ENCODE measurements around the gene UROS. TPM values are rescaled to one million over a fixed set of nuclear protein-coding genes. Genes with fewer than 3 reads are reported as not detected.

The UROS gene
- total and polyA plus RNA-seq, 2 donors, result 32.3 to 45.6 TPM

GRCh38 chr10:125795128-125795527 lies 27.9 kb downstream of the UROS start:
- no peaks in the 10 kb centered on the region for H3K4me1 ChIP-seq (ENCODE audit: insufficient read depth)
- WGBS, result 81% methylated on average over 2 of the region's 2 CpGs
- peaks cover 2% of the 10 kb centered on the region for H3K36me3 ChIP-seq (ENCODE audit: insufficient read depth)
- no peak overlapping the region for H3K27ac ChIP-seq (ENCODE audit: low read depth)
- H3K4me3 ChIP-seq (ENCODE audit: low read depth, low read length), result no peak overlapping the region
- no peak for DNase-seq (ENCODE audit: extremely low spot score)

- H3K36me3 ChIP-seq (ENCODE audit: insufficient read depth), result peaks cover 2% of the 10 kb centered on the region
These were observed 30.4 kb downstream of the UROS start for GRCh38 chr10:125792342-125793300.

GRCh38 chr10:125788156-125789034 lies 34.7 kb downstream of the UROS start:
- no peak for DNase-seq (ENCODE audit: extremely low spot score)

More at GRCh38 chr10:125792342-125793300, 30.4 kb downstream of the UROS start:
- Histone ChIP-seq H3K4me1 (ENCODE audit: insufficient read depth) (no peaks in the 10 kb centered on the region), H3K27ac (ENCODE audit: low read depth) (no peak overlapping the region), H3K4me3 (ENCODE audit: low read depth, low read length) (no peak overlapping the region)
- 84% methylated on average over 14 of the region's 14 CpGs for WGBS
- DNase-seq (ENCODE audit: extremely low spot score), result no peak

GRCh38 chr10:125785791-125786190 lies 37.3 kb downstream of the UROS start:
- DNase-seq (ENCODE audit: extremely low spot score), result no peak
- no peaks in the 10 kb centered on the region for H3K36me3 ChIP-seq (ENCODE audit: insufficient read depth)
- H3K4me1 ChIP-seq (ENCODE audit: insufficient read depth), result no peaks in the 10 kb centered on the region
- no peak overlapping the region for H3K27ac ChIP-seq (ENCODE audit: low read depth)
- H3K4me3 ChIP-seq (ENCODE audit: low read depth, low read length), result no peak overlapping the region
- WGBS, result 59% methylated on average over 9 of the region's 9 CpGs

More at GRCh38 chr10:125788156-125789034, 34.7 kb downstream of the UROS start:
- Histone ChIP-seq H3K4me3 (ENCODE audit: low read depth, low read length) (no peak overlapping the region), H3K36me3 (ENCODE audit: insufficient read depth) (peaks cover 2% of the 10 kb centered on the region), H3K4me1 (ENCODE audit: insufficient read depth) (no peaks in the 10 kb centered on the region), H3K27ac (ENCODE audit: low read depth) (no peak overlapping the region)
- WGBS, result 83% methylated on average over 17 of the region's 17 CpGs

GRCh38 chr10:125783957-125784356 lies 39.1 kb downstream of the UROS start:
- no peaks in the 10 kb centered on the region for H3K4me1 ChIP-seq (ENCODE audit: insufficient read depth)
- H3K27ac ChIP-seq (ENCODE audit: low read depth), result no peak overlapping the region
- no peak overlapping the region for H3K4me3 ChIP-seq (ENCODE audit: low read depth, low read length)
- no peak for DNase-seq (ENCODE audit: extremely low spot score)
- no peaks in the 10 kb centered on the region for H3K36me3 ChIP-seq (ENCODE audit: insufficient read depth)
- 73% methylated on average over 6 of the region's 6 CpGs for WGBS

GRCh38 chr10:125783408-125783807 lies 39.6 kb downstream of the UROS start:
- WGBS, result 89% methylated on average over 7 of the region's 7 CpGs
- Histone ChIP-seq H3K27ac (ENCODE audit: low read depth) (no peak overlapping the region), H3K36me3 (ENCODE audit: insufficient read depth) (no peaks in the 10 kb centered on the region), H3K4me3 (ENCODE audit: low read depth, low read length) (no peak overlapping the region), H3K4me1 (ENCODE audit: insufficient read depth) (no peaks in the 10 kb centered on the region)
- DNase-seq (ENCODE audit: extremely low spot score), result no peak

GRCh38 chr10:125782616-125783015 lies 40.4 kb downstream of the UROS start:
- Histone ChIP-seq H3K27ac (ENCODE audit: low read depth) (no peak overlapping the region), H3K4me3 (ENCODE audit: low read depth, low read length) (no peak overlapping the region), H3K36me3 (ENCODE audit: insufficient read depth) (no peaks in the 10 kb centered on the region), H3K4me1 (ENCODE audit: insufficient read depth) (no peaks in the 10 kb centered on the region)
- 80% methylated on average over 11 of the region's 11 CpGs for WGBS
- no peak for DNase-seq (ENCODE audit: extremely low spot score)

- no peak for DNase-seq (ENCODE audit: extremely low spot score)
- H3K36me3 ChIP-seq (ENCODE audit: insufficient read depth), result no peaks in the 10 kb centered on the region
- H3K4me1 ChIP-seq (ENCODE audit: insufficient read depth), result no peaks in the 10 kb centered on the region
- H3K4me3 ChIP-seq (ENCODE audit: low read depth, low read length), result no peak overlapping the region
- H3K27ac ChIP-seq (ENCODE audit: low read depth), result no peak overlapping the region
- 89% methylated on average over 11 of the region's 11 CpGs for WGBS
These were observed 41.0 kb downstream of the UROS start for GRCh38 chr10:125782054-125782453.

- no peak for DNase-seq (ENCODE audit: extremely low spot score)
- WGBS, result 95% methylated on average over 8 of the region's 8 CpGs
- Histone ChIP-seq H3K4me1 (ENCODE audit: insufficient read depth) (no peaks in the 10 kb centered on the region), H3K4me3 (ENCODE audit: low read depth, low read length) (no peak overlapping the region), H3K36me3 (ENCODE audit: insufficient read depth) (no peaks in the 10 kb centered on the region), H3K27ac (ENCODE audit: low read depth) (no peak overlapping the region)
These were observed 41.7 kb downstream of the UROS start for GRCh38 chr10:125781374-125781773.

GRCh38 chr10:125779403-125780327 lies 43.4 kb downstream of the UROS start:
- 83% methylated on average over 10 of the region's 10 CpGs for WGBS
- H3K27ac ChIP-seq (ENCODE audit: low read depth), result no peak overlapping the region
- no peak for DNase-seq (ENCODE audit: extremely low spot score)
- H3K36me3 ChIP-seq (ENCODE audit: insufficient read depth), result no peaks in the 10 kb centered on the region
- no peaks in the 10 kb centered on the region for H3K4me1 ChIP-seq (ENCODE audit: insufficient read depth)
- H3K4me3 ChIP-seq (ENCODE audit: low read depth, low read length), result no peak overlapping the region

GRCh38 chr10:125778556-125778955 lies 44.5 kb downstream of the UROS start:
- H3K36me3 ChIP-seq (ENCODE audit: insufficient read depth), result no peaks in the 10 kb centered on the region
- no peak overlapping the region for H3K4me3 ChIP-seq (ENCODE audit: low read depth, low read length)
- H3K27ac ChIP-seq (ENCODE audit: low read depth), result no peak overlapping the region
- H3K4me1 ChIP-seq (ENCODE audit: insufficient read depth), result no peaks in the 10 kb centered on the region
- DNase-seq (ENCODE audit: extremely low spot score), result no peak
- 60% methylated on average over 5 of the region's 5 CpGs for WGBS

- no peaks in the 10 kb centered on the region for H3K4me1 ChIP-seq (ENCODE audit: insufficient read depth)
- no peak for DNase-seq (ENCODE audit: extremely low spot score)
- H3K27ac ChIP-seq (ENCODE audit: low read depth), result no peak overlapping the region
- H3K4me3 ChIP-seq (ENCODE audit: low read depth, low read length), result no peak overlapping the region
- WGBS, result 91% methylated on average over 9 of the region's 9 CpGs
- H3K36me3 ChIP-seq (ENCODE audit: insufficient read depth), result no peaks in the 10 kb centered on the region
These were observed 45.3 kb downstream of the UROS start for GRCh38 chr10:125777806-125778205.

Measured in urinary bladder (tissue), 4 donors.